ENCODE measurements around the gene KRTAP5-8. TPM values are rescaled to one million over a fixed set of nuclear protein-coding genes. Genes with fewer than 3 reads are reported as not detected.

Gene KRTAP5-8
- total and polyA plus RNA-seq, 7 donors: 0.29 TPM; not detected in 6

DNA sequence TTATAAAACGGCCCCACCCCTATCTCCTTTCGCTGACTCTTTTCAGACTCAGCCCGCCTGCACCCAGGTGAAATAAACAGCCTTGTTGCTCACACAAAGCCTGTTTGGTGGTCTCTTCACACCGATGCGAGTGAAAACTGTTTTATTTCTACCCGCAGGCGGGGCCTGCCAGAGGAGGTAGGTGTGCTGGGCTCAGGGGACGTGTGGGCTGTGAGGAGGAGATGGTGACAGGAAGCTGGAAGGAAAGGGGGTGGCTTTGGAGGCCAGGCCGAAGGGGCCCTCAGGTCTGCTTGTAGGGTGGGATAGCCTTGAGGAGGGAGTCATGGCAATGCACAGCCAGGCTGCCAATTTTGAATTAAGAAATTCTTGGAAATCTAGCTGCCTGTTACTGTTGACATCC is 32.0 kb upstream of the KRTAP5-8 start:
- intact Hi-C loops (cut with DNase I): no loop called here
- Histone ChIP-seq H3K27ac (no peak overlapping the region), H3K27me3 (no peaks in the 10 kb centered on the region), H3K36me3 (peaks cover 0 to 25% (median 8%) of the 10 kb centered on the region in 4 donors), H3K9me3 (peaks cover 0 to 9% (median 6%) of the 10 kb centered on the region in 4 donors), H3K4me1 (no peaks in the 10 kb centered on the region), H3K4me3 (no peak overlapping the region)
- no peak for DNase-seq
- TF ChIP-seq POLR2A (IDR thresholded peaks at IDR 0.05): no peak
- TF ChIP-seq CTCF (IDR thresholded peaks at IDR 0.05): no peak
- TF ChIP-seq EP300 (IDR thresholded peaks at IDR 0.05): no peak
- TF ChIP-seq POLR2AphosphoS5 (IDR thresholded peaks at IDR 0.05): no peak
- WGBS, 2 donors: 71 to 88% methylated on average over 9 of the region's 9 CpGs

DNA sequence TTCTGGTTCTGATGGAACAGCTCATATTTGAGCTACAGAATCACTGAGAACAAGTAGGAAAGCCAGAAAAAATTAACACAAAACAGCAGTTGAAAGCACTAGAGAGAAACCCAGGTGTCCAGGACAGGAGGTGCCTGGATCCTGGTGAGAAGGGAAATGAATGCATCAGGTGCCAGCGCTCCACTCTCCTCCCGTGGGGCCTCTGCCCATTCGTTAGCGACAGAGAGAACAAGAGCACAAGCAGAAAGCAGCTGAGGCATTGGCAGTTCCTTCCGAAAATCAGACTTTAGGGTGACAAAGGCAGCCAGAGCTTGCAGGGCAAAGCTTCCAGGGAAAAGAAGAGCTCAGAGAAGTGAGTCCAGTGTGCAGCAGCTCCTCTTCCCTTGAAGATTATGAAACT is 30.7 kb upstream of the KRTAP5-8 start:
- Histone ChIP-seq H3K4me3 (no peak overlapping the region), H3K36me3 (peaks cover 0 to 12% (median 0%) of the 10 kb centered on the region in 4 donors), H3K27me3 (no peaks in the 10 kb centered on the region), H3K27ac (no peak overlapping the region), H3K4me1 (no peaks in the 10 kb centered on the region), H3K9me3 (peaks cover 0 to 13% (median 6%) of the 10 kb centered on the region in 4 donors)
- TF ChIP-seq POLR2AphosphoS5 (IDR thresholded peaks at IDR 0.05) (no peak), POLR2A (IDR thresholded peaks at IDR 0.05) (no peak), EP300 (IDR thresholded peaks at IDR 0.05) (no peak), CTCF (IDR thresholded peaks at IDR 0.05) (no peak)
- DNase-seq: no peak
- 82 to 95% methylated on average over 5 of the region's 5 CpGs for WGBS, 2 donors
- intact Hi-C loops (cut with DNase I): no loop called here

- Histone ChIP-seq H3K27ac (no peak overlapping the region), H3K4me3 (no peak overlapping the region), H3K27me3 (no peaks in the 10 kb centered on the region), H3K9me3 (no peaks in the 10 kb centered on the region), H3K4me1 (no peaks in the 10 kb centered on the region), H3K36me3 (no peaks in the 10 kb centered on the region)
- 96% methylated on average over 55 of the region's 55 CpGs for WGBS, 2 donors
- intact Hi-C loops (cut with DNase I): no loop called here
- DNase-seq: no peak
- TF ChIP-seq EP300 (IDR thresholded peaks at IDR 0.05): no peak
- TF ChIP-seq POLR2AphosphoS5 (IDR thresholded peaks at IDR 0.05): no peak
- no peak for TF ChIP-seq POLR2A (IDR thresholded peaks at IDR 0.05)
- TF ChIP-seq CTCF (IDR thresholded peaks at IDR 0.05): no peak
These were observed 19.0 kb upstream of the KRTAP5-8 start for GRCh38 chr11:71518506-71519471.

DNA sequence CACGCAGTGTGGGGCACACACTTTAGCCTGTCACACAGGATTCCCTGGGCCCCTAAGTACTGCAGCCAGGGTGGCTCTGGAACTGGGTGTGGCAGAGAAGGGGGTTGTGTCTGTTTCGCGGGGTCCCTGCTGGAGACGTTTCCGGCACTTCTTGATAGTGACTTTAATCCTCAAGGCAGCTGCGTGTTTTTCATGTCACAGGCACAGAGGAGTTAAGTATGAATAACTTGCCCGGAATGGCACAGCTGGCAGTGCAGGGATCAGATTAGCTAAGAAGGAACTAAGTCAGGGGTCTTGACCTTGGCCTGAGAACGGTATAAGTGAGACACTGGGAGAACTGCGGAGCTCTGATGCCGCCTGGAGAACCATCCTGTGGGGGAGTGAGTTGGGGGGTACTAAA is 18.3 kb upstream of the KRTAP5-8 start:
- no peak for DNase-seq
- intact Hi-C loops (cut with DNase I): no loop called here
- Histone ChIP-seq H3K9me3 (no peaks in the 10 kb centered on the region), H3K27ac (no peak overlapping the region), H3K4me3 (no peak overlapping the region), H3K27me3 (no peaks in the 10 kb centered on the region), H3K36me3 (no peaks in the 10 kb centered on the region), H3K4me1 (no peaks in the 10 kb centered on the region)
- 85 to 91% methylated on average over 10 of the region's 10 CpGs for WGBS, 2 donors
- TF ChIP-seq POLR2AphosphoS5 (IDR thresholded peaks at IDR 0.05) (no peak), CTCF (IDR thresholded peaks at IDR 0.05) (no peak), POLR2A (IDR thresholded peaks at IDR 0.05) (no peak), EP300 (IDR thresholded peaks at IDR 0.05) (no peak)
